GM21423 (cell line): ENCODE measurements around the gene TRIM54.
"Not testable (repeated sequence)": the region's sequence is repeated elsewhere in the genome, so short reads cannot be mapped to it uniquely, and the experiment has no call there.

ENCODE experiments used
- ATAC-seq: cut with Tn5 transposase; IDR thresholded peaks from one replicate; pipeline ENCODE4 v1.9.1; 2021; ENCODE audit warnings: mild to moderate bottlenecking, moderate library complexity; ENCODE audit not compliant: unreplicated experiment

The TRIM54 gene

GRCh38 chr2:27256855-27257454 lies 25.3 kb upstream of the TRIM54 start:
- ATAC-seq: no peak

- no peak for ATAC-seq
These were observed 24.2 kb upstream of the TRIM54 start for GRCh38 chr2:27258051-27258450.

- no peak for ATAC-seq
These were observed 20.8 kb upstream of the TRIM54 start for GRCh38 chr2:27261241-27261925.

- ATAC-seq: no peak
These were observed 20.3 kb upstream of the TRIM54 start for GRCh38 chr2:27261926-27262298.

- ATAC-seq: no peak
These were observed 19.6 kb upstream of the TRIM54 start, which contains the start of gene SLC30A3 for GRCh38 chr2:27262379-27263286. SLC30A3 (minus strand) TSS chr2:27263047; CDS start chr2:27262906, 141 bp downstream.

GRCh38 chr2:27263287-27264252 lies 18.7 kb upstream of the TRIM54 start:
- ATAC-seq: no peak

- no peak for ATAC-seq
These were observed 17.9 kb upstream of the TRIM54 start for GRCh38 chr2:27264253-27264752.

GRCh38 chr2:27264753-27265535 lies 17.3 kb upstream of the TRIM54 start:
- ATAC-seq: no peak

GRCh38 chr2:27265536-27265870 lies 16.7 kb upstream of the TRIM54 start:
- no peak for ATAC-seq

GRCh38 chr2:27268296-27268695 lies 13.9 kb upstream of the TRIM54 start:
- not testable (repeated sequence) for ATAC-seq

GRCh38 chr2:27270131-27270530 lies 12.1 kb upstream of the TRIM54 start:
- no peak for ATAC-seq

- no peak for ATAC-seq
These were observed 11.6 kb upstream of the TRIM54 start for GRCh38 chr2:27270670-27271069.

GRCh38 chr2:27271631-27272340 lies 10.4 kb upstream of the TRIM54 start:
- no peak for ATAC-seq

GRCh38 chr2:27272537-27273522 lies 9.4 kb upstream of the TRIM54 start:
- ATAC-seq: not testable (repeated sequence)

- ATAC-seq: no peak
These were observed 6.7 kb upstream of the TRIM54 start, which contains the start of gene DNAJC5G for GRCh38 chr2:27275211-27276150. DNAJC5G (plus strand) TSS chr2:27275433; CDS start chr2:27276729, 1,296 bp downstream.

GRCh38 chr2:27278010-27278409 lies 4.2 kb upstream of the TRIM54 start:
- no peak for ATAC-seq

- no peak for ATAC-seq
These were observed 1.4 kb upstream of the TRIM54 start for GRCh38 chr2:27280826-27281225.
